Omental fat pad (tissue), 4 donors: ENCODE data around the gene RNF144A. TPM values are rescaled to one million over a fixed set of nuclear protein-coding genes. Genes with fewer than 3 reads are reported as not detected.

ENCODE experiments used
- ATAC-seq: fragments of 150-250 bp; one replicate; pipeline ENCODE4 v1.9.1; 2016; ENCODE audit warnings: mild to moderate bottlenecking, moderate library complexity; ENCODE audit not compliant: low FRiP score
- DNase-seq: peaks from one replicate; pipeline ENCODE4 v3.0.0-alpha.2; 2019; ENCODE audit warnings: low spot score
- total RNA-seq, 4 donors: library from RNA; depleted of rRNA; stranded (reverse); fragments of >200 nt; gene quantifications; one replicate each; pipeline ENCODE4 v1.1.0, GENCODE V29; 2016
- TF ChIP-seq, protein P1 (sequence below), 3 donors: fragments of 450-650 bp; IDR thresholded peaks; one replicate each; pipeline ENCODE4 v1.5.1; 2016 to 2017; ENCODE audit warnings: antibody characterized with exemption in 3 of 3, mild to moderate bottlenecking in 3 of 3, moderate library complexity in 2 of 3

The RNF144A gene
- total RNA-seq, 4 donors from 2014 or later = 12.6 to 39.9 (median 16.3) TPM

- no peak for DNase-seq
- TF ChIP-seq, protein P1, sequence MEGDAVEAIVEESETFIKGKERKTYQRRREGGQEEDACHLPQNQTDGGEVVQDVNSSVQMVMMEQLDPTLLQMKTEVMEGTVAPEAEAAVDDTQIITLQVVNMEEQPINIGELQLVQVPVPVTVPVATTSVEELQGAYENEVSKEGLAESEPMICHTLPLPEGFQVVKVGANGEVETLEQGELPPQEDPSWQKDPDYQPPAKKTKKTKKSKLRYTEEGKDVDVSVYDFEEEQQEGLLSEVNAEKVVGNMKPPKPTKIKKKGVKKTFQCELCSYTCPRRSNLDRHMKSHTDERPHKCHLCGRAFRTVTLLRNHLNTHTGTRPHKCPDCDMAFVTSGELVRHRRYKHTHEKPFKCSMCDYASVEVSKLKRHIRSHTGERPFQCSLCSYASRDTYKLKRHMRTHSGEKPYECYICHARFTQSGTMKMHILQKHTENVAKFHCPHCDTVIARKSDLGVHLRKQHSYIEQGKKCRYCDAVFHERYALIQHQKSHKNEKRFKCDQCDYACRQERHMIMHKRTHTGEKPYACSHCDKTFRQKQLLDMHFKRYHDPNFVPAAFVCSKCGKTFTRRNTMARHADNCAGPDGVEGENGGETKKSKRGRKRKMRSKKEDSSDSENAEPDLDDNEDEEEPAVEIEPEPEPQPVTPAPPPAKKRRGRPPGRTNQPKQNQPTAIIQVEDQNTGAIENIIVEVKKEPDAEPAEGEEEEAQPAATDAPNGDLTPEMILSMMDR (IDR thresholded peaks at IDR 0.05) = no peak
- ATAC-seq = no peak
Measured at GRCh38 chr2:6922201-6922656, 5.0 kb downstream of the RNF144A start.

DNA sequence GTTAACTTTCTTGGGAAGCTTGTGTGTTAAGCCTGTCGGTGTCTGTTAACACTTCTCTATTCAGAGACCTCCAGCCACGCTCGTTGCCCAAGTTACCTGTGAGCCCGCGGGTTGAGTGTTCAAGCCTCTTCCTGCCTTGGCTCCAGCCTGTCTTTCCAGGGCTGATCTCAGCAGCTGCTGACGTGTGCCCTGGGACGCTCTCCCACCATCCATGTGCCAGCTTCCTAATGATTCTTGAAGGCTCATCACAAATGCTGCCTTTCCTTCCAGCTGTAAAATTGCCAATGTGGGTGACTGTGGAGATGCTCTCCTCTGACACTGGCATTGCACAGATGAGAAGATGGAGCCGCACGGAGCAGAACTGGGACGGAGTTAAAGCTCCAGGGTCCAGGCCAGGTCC lies 6.1 kb downstream of the RNF144A start:
- DNase-seq (no peak), ATAC-seq (no peak)
- TF ChIP-seq, protein P1 (IDR thresholded peaks at IDR 0.05) = no peak

- no peak for DNase-seq
- ATAC-seq = no peak
- TF ChIP-seq, protein P1 (IDR thresholded peaks at IDR 0.05) = no peak
Measured at GRCh38 chr2:6924101-6924923, 7.1 kb downstream of the RNF144A start.

GRCh38 chr2:6924924-6925409 lies 7.8 kb downstream of the RNF144A start:
- TF ChIP-seq, protein P1 (IDR thresholded peaks at IDR 0.05) = no peak
- no peak for DNase-seq
- no peak for ATAC-seq

- TF ChIP-seq, protein P1 (IDR thresholded peaks at IDR 0.05) = no peak
- DNase-seq (no peak), ATAC-seq (no peak)
Measured at GRCh38 chr2:6926071-6926732, 9.0 kb downstream of the RNF144A start.

- DNase-seq (no peak), ATAC-seq (peak; percentile 50)
- TF ChIP-seq, protein P1 (IDR thresholded peaks at IDR 0.05) = no peak
Measured at GRCh38 chr2:6927186-6927585, 10.0 kb downstream of the RNF144A start.
